ENCODE measurements around the gene SYNE2.
"Not testable (repeated sequence)": the region's sequence is repeated elsewhere in the genome, so short reads cannot be mapped to it uniquely, and the experiment has no call there.

The SYNE2 gene

DNA sequence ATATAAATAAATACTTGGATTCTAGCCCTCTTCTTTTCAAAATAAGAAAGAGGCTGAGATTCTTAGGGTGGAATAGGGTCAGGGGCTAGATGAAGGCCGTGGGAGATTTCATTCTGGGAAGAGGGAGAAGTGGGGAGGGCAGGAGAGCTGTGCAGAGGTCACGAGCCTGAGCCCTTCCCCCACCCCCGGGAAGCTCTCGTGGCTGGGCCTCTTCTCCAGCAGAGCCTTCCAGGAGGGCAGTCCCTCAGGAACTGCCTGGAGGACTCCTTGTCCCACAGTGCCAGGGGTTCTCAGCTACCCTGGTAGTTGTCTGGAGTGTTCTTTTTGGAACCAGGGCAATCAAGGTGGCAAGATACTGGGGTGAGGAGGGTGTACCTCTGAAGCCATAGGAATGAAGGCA, 347.4 kb downstream of the SYNE2 start:
- no peak for DNase-seq

GRCh38 chr14:64201296-64201695, 348.5 kb downstream of the SYNE2 start:
- no peak for DNase-seq

DNA sequence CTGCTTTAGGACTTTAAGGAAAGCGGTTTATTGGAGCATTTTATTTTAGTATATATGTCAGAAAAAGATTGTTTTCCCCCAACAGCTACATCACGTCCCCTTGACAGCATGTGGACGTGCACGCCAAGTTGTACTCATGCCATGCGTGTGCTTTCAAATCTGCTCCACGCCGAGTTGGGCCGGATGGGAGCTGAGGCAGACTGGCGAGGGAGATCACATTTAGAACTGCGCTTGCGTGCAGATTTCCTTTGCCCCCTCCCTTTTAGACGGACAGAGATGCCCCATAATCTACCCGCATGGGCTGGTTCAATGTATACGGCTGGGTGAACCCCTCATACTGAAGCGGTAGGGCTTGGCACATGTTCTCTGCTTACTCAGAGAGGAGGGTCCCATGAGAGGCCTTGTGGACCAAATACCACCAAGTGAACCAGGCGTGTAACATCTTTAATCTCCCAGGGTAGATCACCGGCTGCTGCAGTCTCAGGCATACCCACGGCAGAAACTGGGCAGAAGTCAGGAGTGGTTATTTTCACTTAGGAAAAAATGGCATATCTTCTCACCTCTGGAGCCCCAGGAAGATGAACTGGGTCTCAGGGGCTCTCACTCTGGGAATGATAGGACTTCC, 349.2 kb downstream of the SYNE2 start:
- DNase-seq = no peak

DNA sequence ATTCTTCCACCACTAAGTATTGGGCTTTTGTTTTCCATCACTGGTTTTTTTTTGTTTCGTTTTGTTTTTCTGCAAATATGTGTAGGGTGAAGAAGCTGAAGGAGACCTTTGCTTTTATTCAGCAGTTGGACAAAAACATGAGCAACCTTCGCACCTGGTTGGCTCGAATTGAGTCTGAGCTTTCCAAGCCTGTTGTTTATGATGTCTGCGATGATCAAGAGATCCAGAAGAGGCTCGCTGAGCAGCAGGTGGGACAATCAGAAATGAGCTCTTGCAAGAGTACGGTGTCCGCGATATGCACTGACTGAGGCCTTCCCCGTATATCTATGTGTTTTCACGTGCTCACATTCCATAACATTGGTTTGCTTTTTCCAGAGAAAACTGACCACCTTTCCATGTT, 349.9 kb downstream of the SYNE2 start:
- DNase-seq = no peak

GRCh38 chr14:64203366-64204006, 350.7 kb downstream of the SYNE2 start:
- no peak for DNase-seq

DNA sequence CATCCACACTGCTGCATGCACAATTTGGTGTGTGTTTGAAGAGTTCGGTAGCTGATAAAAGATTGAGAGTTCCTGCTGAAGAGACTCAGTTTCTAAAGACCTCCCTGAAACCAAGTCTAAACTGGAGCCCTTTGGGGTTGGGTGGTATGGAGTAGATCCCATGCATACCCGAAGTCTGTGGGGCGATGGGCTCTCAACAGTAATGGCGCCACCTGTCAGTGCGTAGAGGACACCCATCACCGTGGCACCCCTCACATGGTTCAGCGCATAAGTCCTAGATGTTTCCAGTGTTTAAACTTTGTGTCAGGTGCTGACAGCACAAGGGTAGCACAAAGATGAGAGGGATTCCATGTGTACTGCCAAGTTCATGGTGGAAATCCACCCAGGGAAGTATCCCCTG, 355.5 kb downstream of the SYNE2 start:
- DNase-seq = no peak

GRCh38 chr14:64208981-64209380, 356.2 kb downstream of the SYNE2 start:
- DNase-seq = no peak

DNA sequence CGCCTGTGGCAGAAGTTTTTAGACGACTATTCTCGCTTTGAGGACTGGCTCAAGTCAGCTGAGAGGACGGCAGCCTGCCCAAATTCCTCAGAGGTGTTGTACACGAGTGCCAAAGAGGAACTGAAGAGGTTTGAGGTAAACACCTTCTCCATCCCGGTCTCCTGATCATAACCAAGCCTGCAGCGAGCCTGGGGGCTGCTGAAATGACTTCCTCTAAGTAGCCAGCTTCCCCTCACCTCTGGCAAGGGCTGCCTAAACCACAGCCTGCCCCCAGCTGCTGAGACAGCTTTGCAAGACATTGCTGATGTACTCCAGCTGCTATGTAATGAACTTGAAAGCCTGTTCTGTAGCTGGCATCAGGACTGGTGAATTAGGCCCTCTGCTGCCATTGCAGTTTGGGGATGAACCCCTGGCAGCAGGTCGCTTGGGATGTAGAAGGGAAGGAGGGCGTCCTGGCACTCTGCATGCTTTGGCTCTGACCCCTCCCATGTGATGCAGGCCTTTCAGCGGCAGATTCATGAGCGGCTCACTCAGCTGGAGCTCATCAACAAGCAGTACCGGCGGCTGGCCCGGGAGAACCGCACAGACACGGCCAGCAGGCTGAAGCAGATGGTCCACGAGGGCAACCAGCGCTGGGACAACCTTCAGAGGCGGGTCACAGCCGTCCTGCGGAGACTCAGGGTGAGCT, 356.8 kb downstream of the SYNE2 start:
- DNase-seq = no peak

DNA sequence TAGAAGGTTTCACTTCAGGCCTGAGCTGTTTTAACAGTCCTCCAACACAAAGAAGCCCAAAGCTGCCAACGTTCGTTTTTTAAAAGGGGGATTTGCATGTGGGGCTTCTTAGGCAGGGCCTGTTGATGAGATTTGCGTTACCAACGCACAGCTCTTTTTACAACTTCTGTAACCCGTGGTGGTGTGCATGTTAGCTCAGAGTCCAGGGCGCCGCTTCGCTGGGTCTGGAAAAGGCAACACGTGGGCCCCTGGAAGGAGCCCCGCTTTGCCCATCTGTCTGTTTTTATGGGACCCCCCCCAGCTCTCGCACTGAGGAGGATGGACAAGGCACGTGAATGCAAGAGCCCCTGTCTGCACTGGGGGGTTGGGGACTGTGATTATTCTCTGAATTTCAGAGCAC, 357.4 kb downstream of the SYNE2 start:
- no peak for DNase-seq

DNA sequence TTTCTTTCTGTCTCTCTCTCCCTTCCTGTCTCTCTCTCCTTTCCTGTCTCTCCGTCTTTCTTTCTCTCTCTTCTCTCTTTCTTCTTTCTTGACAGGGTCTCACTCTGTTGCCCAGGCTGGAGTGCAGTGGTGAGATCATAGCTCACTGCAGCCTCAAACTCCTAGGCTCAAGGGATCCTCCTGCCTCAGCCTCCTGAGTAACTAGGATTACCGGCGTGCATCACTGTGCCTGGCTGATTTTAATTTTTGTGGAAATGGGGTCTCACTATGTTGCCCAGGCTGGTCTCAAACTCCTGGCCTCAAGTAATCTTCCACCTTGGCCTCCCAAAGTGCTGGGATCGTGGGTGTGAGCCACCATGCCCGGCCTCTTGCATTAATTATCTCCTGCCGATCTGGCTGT, 358.1 kb downstream of the SYNE2 start:
- DNase-seq = not testable (repeated sequence)

- DNase-seq = no peak
Observed at GRCh38 chr14:64212666-64213065, 359.9 kb downstream of the SYNE2 start.

- no peak for DNase-seq
Observed at GRCh38 chr14:64213086-64213485, 360.3 kb downstream of the SYNE2 start.

- no peak for DNase-seq
Observed at GRCh38 chr14:64213853-64214570, 361.2 kb downstream of the SYNE2 start.

GRCh38 chr14:64215274-64215673, 362.5 kb downstream of the SYNE2 start:
- no peak for DNase-seq

GRCh38 chr14:64215978-64216377, 363.2 kb downstream of the SYNE2 start:
- no peak for DNase-seq

GRCh38 chr14:64217308-64217707, 364.5 kb downstream of the SYNE2 start:
- no peak for DNase-seq

DNA sequence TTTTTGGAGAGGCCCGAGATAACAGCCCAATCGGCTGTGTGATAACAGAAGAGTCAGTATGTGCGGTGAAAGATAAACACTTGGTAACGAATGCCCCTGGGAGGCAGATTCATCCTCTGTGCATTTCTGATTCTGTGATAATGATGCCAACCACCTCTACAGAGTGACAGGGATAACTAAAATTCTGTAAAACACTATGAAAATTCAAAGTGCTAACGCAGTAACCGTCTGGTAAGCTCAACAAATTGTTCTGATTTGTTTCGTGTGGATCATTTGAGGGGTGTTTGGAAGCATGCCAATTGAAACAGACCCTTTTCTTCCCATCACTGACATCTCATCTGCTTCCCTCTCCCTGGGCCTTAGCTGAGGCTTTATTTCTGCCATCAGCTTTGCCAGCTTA, 365.0 kb downstream of the SYNE2 start:
- DNase-seq = no peak

DNA sequence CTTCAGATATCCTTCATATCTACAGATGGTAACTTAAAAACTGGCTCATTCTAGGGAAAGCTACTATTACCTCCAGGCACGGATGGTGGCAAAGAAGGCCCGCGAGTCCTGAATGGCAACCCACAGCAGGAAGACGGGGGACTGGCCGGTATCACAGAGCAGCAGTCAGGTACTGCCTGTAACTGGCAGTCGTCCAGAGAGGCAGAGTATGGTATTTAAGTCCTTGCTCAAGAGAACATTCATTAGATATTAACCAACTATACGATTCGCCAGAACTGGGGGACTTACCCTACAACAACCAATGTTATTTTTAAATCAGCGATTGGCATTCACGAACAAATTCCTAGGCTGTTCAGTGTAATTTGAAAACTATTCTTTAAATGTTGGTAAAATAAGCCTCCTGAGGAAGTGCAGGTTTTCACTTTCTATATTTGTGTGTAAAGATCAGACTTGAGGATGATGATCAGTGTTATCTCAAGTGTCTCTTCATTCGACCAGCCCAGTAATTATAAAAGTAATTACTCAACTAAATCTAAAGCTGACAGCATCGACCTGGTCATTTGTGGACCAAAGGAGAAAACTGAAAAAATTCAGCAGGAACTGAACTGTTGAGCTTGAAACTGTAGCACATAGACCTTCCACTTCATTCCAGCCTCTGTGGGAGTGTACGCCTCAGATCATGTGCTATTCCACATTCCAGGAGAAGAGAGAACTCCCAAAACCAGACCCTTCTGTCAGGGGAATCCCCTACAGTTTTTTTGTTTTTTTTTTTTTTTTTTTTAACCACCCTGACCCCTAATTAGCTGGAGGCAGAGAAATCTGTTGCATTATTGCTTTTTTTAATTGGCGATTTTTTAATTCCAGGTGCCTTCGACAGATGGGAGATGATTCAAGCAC, 365.8 kb downstream of the SYNE2 start:
- DNase-seq = no peak

- no peak for DNase-seq
Observed at GRCh38 chr14:64220056-64220455, 367.3 kb downstream of the SYNE2 start.

- DNase-seq = no peak
Observed at GRCh38 chr14:64220466-64220865, 367.7 kb downstream of the SYNE2 start.

DNA sequence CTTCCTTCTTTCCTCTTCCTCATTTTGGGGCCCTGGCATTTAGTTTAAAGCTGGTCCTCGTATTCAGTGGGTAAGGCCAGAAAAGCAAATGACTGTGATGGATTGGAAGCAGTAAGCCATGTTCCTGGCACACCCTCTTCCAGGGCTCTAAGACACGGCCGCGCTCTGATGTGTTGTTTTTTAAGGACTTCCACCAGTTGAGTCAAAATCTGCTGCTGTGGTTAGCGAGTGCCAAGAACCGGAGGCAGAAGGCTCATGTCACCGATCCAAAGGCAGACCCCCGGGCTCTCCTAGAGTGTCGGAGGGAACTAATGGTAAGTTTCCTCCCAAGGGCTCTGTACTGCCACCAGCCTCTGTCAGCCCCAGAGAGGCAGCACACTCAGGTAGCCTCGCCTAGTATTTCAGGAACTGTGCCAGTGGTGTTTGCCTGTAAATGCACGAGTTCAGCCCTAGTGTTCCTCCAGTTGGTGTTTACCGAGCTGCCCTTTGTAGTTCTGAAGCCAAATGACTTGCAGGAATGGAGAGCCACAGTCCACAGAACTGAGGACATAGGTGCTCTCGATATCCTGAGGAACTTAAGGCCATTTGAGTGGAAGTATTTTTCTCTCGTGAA, 368.7 kb downstream of the SYNE2 start:
- DNase-seq = no peak

DNA sequence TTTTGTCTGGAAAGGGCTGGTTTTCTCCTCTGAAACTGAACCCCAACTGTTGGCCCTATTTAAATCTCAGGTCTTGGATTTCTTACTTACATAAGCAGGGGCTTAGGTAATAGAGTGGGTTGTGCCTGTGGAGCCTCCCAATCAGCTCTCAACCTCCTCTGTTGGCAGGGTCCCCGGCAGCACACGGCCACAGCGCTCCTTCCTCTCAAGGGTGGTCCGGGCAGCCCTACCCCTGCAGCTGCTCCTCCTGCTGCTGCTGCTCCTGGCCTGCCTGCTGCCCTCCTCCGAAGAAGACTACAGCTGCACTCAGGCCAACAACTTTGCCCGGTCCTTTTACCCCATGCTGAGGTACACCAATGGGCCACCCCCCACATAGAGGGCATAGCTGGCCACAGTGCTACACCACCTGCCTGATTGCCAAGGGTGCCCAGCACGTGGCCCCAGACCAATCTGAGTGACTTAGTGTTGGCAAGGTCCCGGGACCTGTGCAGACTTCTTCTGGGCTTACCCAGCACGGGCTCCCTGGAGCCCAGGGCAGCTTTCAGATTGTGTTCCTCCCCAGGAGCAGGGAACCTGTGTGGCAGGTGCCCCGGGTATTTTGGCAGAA, 372.4 kb downstream of the SYNE2 start:
- no peak for DNase-seq

All from NCI-H187 (cell line).